GM12873 (cell line): ENCODE measurements around the gene BTNL8.

Experiments used
- CTCF ChIP-seq: IDR thresholded peaks from 2 replicates; pipeline ENCODE4 v1.5.1; 2012; ENCODE audit warnings: low read depth, mild to moderate bottlenecking, moderate library complexity, low read length, control low read depth; ENCODE audit not compliant: insufficient read depth; ENCODE audit errors: missing control alignments

Gene BTNL8

GRCh38 chr5:180870276-180871068 lies 28.5 kb upstream of the BTNL8 start:
- no peak for TF ChIP-seq CTCF

GRCh38 chr5:180872419-180872818 lies 26.5 kb upstream of the BTNL8 start:
- no peak for TF ChIP-seq CTCF

- no peak for TF ChIP-seq CTCF
Observed at GRCh38 chr5:180873615-180874520, 25.1 kb upstream of the BTNL8 start.

- TF ChIP-seq CTCF, result no peak
Observed at GRCh38 chr5:180874804-180875582, 24.0 kb upstream of the BTNL8 start.

- no peak for TF ChIP-seq CTCF
Observed at GRCh38 chr5:180875860-180876426, 23.0 kb upstream of the BTNL8 start.

GRCh38 chr5:180889381-180889780 lies 9.6 kb upstream of the BTNL8 start:
- TF ChIP-seq CTCF, result no peak
